Stimulated activated CD4-positive, alpha-beta T cell treated with anti-CD3 and anti-CD28 coated beads, TNF-alpha, amount 100 ng/mL, for 48 hours (primary cell): ENCODE data around the gene RAB19.
A peak's percentile ranks its signal among the peaks of the same experiment; 100 is the strongest.
"Not testable (repeated sequence)": the region's sequence is repeated elsewhere in the genome, so short reads cannot be mapped to it uniquely, and the experiment has no call there.

ENCODE experiments used
- DNase-seq, 3 donors: peaks; one replicate each; pipeline ENCODE4 v3.0.0-alpha.2; 2020; ENCODE audit warnings: low read depth in 3 of 3

The RAB19 gene

GRCh38 chr7:140453785-140454656 lies 50.2 kb downstream of the RAB19 start:
- DNase-seq, result not testable (repeated sequence)

GRCh38 chr7:140454657-140455015 lies 50.8 kb downstream of the RAB19 start:
- no peak for DNase-seq

GRCh38 chr7:140455743-140456142 lies 51.9 kb downstream of the RAB19 start:
- no peak for DNase-seq

- no peak for DNase-seq
These were observed 52.7 kb downstream of the RAB19 start for GRCh38 chr7:140456551-140457051.

- no peak for DNase-seq
These were observed 54.3 kb downstream of the RAB19 start for GRCh38 chr7:140458201-140458600.

- DNase-seq, result no peak
These were observed 55.1 kb downstream of the RAB19 start for GRCh38 chr7:140458916-140459315.

GRCh38 chr7:140463111-140463510 lies 59.3 kb downstream of the RAB19 start:
- no peak for DNase-seq

GRCh38 chr7:140475747-140476333 lies 72.0 kb downstream of the RAB19 start:
- DNase-seq, result peak in 1 of 3 donors; percentile 36

GRCh38 chr7:140476698-140477261 lies 72.9 kb downstream of the RAB19 start:
- DNase-seq, result no peak
